SH-SY5Y (cell line): ENCODE measurements around the gene SDK1.

ENCODE experiments used
- GATA2 ChIP-seq: IDR thresholded peaks from 2 replicates; pipeline ENCODE4 v1.6.1; 2011; ENCODE audit warnings: mild to moderate bottlenecking, low read depth, low read length
- GATA3 ChIP-seq: IDR thresholded peaks from 2 replicates; pipeline ENCODE4 v1.6.1; 2011; ENCODE audit warnings: low read depth, mild to moderate bottlenecking, low read length, moderate library complexity

- TF ChIP-seq GATA3 = no peak
- TF ChIP-seq GATA2 = no peak
These were observed 545.7 kb downstream of the SDK1 start for GRCh38 chr7:3846738-3847137.
